NCI-H187 (cell line): ENCODE measurements around the gene COL4A1.
A peak's percentile ranks its signal among the peaks of the same experiment; 100 is the strongest.

ENCODE experiments used
- DNase-seq, 2 experiments: peaks; one replicate each; lab custom pipeline; 2025; lab: John Stamatoyannopoulos, UW

Gene COL4A1

GRCh38 chr13:110133425-110134235 is 173.3 kb downstream of the COL4A1 start:
- no peak for DNase-seq

- peak; percentile 78 to 80 for DNase-seq
Measured at GRCh38 chr13:110132225-110132982, 174.6 kb downstream of the COL4A1 start.

- DNase-seq, result no peak
Measured at GRCh38 chr13:110131424-110131823, 175.5 kb downstream of the COL4A1 start.

GRCh38 chr13:110130431-110130830 is 176.5 kb downstream of the COL4A1 start:
- peak; percentile 28 to 58 for DNase-seq

- no peak for DNase-seq
Measured at GRCh38 chr13:110129539-110130186, 177.3 kb downstream of the COL4A1 start.

GRCh38 chr13:110129076-110129475 is 177.9 kb downstream of the COL4A1 start:
- no peak for DNase-seq

GRCh38 chr13:110128546-110128945 is 178.4 kb downstream of the COL4A1 start:
- DNase-seq, result no peak

- DNase-seq, result no peak
Measured at GRCh38 chr13:110127986-110128511, 178.9 kb downstream of the COL4A1 start.

- DNase-seq, result peak in 1 of 2 experiments; percentile 37
Measured at GRCh38 chr13:110126391-110126961, 180.5 kb downstream of the COL4A1 start.

- no peak for DNase-seq
Measured at GRCh38 chr13:110125613-110126272, 181.2 kb downstream of the COL4A1 start.

GRCh38 chr13:110125157-110125556 is 181.8 kb downstream of the COL4A1 start:
- no peak for DNase-seq

- DNase-seq, result no peak
Measured at GRCh38 chr13:110124201-110124940, 182.6 kb downstream of the COL4A1 start.

- peak in 1 of 2 experiments; percentile 41 for DNase-seq
Measured at GRCh38 chr13:110123041-110123809, 183.7 kb downstream of the COL4A1 start.

GRCh38 chr13:110121422-110122083 is 185.4 kb downstream of the COL4A1 start:
- DNase-seq, result no peak

GRCh38 chr13:110119935-110120905 is 186.7 kb downstream of the COL4A1 start:
- no peak for DNase-seq

- no peak for DNase-seq
Measured at GRCh38 chr13:110118106-110118505, 188.9 kb downstream of the COL4A1 start.

- DNase-seq, result no peak
Measured at GRCh38 chr13:110116072-110116487, 190.9 kb downstream of the COL4A1 start.

- DNase-seq, result no peak
Measured at GRCh38 chr13:110115591-110115990, 191.4 kb downstream of the COL4A1 start.
